GM18505 (cell line): Measurements from ENCODE around the gene MEGF9.

Experiments used
- ATAC-seq: cut with Tn5 transposase; IDR thresholded peaks from one replicate; pipeline ENCODE4 v1.9.1; 2021; ENCODE audit not compliant: unreplicated experiment
- POLR2A ChIP-seq: IDR thresholded peaks from 4 replicates; pipeline ENCODE4 v1.6.1; 2011; ENCODE audit warnings: borderline replicate concordance; ENCODE audit not compliant: insufficient read depth, insufficient read length; ENCODE audit errors: extremely low read depth

Gene MEGF9

DNA sequence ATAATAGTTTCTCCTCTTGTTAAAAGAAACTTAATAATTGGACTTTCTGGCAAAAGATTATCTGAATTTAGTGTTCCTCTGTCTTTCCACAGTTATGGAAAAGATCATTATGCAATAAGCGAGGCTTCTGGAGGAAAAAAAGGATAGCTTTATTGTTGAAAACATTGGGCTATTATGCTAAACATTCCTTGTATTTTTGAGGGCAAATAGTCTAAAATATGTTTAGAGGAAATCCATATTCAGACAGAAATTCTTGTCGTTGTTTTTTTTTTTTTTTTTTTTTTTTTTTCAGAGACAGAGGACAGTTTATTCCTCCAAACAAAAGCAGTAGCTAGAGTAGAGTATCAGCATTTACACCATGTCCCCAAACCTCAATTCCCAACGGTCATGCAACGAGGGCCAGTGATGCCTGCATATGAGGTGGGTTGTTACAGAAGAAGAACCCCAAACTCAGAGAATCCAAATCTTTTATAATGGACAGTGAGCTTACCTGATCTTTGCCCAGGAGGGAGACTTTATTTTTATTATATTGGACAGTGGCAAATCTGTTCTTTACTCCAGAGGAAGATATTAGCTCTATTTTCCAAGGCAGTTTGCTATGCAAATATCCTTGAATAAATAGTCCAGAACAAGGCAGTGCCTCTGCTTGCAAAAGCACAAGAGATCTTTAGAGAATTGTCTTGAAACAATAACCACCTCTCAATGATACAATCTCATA is 85.9 kb downstream of the MEGF9 start:
- no peak for TF ChIP-seq POLR2A
- ATAC-seq = no peak

DNA sequence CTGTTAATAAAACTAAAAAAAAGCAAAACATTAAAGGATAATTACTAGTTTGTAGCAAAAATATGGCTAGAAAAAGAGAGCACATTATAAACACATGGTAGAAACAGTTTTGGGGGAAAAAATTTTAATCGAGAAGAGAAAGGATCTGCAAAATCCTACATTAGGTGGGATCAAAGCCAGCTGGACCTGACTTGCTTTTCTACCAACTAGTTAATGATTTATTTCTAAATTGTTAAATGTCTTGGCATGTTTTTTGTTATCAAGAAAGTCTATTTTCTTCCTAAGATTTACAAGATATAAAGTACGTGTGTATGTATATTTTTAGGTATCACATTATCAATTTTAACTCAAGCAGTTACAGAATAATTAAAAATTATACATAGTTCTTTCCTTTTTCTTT is 87.2 kb downstream of the MEGF9 start:
- no peak for ATAC-seq
- no peak for TF ChIP-seq POLR2A

DNA sequence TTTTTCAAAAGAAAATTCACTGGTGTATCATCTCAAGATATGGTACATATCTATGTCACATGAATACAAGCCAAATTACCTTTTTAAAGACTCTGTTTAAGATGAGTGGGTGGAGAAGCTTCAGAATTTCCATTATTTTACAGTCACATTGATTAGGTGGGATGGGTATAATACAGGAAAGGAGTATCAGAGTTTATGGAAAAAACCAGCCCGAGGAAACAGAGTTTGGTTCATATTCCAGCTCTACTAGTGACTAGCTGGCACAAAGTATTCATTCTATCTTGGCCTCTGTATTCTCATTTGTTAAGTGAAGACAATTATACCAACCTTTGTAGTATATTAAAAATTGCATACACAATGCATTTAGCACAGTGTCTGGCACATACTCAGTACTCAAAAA is 87.8 kb downstream of the MEGF9 start:
- ATAC-seq = no peak
- no peak for TF ChIP-seq POLR2A

DNA sequence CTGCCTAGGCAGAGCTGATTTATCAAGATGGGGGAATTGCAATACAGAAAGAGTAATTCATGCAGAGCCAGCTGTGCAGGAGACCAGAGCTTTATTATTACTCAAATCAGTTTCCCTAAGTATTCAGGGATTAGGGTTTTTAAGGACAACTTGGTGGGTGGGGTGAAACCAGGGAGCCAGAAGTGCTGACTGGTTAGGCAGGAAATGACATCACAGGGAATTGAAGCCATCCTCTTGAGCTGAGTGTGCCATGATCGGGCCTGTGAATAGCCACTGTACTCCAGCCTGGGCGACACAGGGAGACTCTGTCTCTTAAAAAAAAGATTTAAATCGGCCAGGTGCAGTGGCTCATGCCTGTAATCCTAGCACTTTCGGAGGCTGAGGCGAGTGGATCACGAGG is 89.0 kb downstream of the MEGF9 start:
- ATAC-seq = no peak
- TF ChIP-seq POLR2A = no peak

DNA sequence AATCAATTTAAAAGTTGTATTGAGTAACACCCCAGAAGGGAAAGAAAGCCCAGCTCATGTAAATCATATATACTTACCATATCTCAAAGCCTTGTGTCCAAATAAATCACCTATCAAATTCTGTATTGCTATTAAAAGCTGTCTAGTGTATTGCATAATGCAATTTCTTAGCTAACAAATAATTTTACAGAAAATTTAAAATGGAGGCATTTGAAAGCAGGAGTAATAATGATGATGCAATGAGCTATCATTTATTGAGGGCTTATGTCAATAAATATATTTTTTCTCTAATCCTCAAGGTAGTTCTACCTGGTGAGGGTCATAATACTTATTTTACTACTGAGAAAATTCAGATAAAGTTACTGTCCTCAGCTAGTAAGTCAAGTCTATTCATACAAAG is 91.5 kb downstream of the MEGF9 start:
- ATAC-seq = no peak
- no peak for TF ChIP-seq POLR2A

DNA sequence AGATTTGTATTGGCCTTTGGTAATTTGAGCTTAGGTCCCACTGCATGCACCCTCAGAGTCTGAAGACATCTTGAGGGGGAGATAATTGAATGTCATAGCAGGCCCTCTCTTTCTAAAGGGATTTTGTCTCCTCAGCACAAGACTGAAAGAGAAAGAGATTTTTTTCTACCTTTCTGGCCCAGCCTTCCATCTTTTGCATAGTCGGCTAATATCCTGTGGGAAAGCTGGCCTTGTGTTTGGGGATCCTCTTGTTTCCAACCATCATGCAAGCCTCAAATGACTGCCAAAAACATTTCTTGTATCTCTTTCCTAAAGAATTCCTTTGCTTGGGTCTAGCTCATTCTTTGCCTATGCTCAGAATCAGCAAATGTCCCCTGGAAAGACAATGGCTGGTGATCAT is 92.3 kb downstream of the MEGF9 start:
- no peak for TF ChIP-seq POLR2A
- ATAC-seq = no peak

DNA sequence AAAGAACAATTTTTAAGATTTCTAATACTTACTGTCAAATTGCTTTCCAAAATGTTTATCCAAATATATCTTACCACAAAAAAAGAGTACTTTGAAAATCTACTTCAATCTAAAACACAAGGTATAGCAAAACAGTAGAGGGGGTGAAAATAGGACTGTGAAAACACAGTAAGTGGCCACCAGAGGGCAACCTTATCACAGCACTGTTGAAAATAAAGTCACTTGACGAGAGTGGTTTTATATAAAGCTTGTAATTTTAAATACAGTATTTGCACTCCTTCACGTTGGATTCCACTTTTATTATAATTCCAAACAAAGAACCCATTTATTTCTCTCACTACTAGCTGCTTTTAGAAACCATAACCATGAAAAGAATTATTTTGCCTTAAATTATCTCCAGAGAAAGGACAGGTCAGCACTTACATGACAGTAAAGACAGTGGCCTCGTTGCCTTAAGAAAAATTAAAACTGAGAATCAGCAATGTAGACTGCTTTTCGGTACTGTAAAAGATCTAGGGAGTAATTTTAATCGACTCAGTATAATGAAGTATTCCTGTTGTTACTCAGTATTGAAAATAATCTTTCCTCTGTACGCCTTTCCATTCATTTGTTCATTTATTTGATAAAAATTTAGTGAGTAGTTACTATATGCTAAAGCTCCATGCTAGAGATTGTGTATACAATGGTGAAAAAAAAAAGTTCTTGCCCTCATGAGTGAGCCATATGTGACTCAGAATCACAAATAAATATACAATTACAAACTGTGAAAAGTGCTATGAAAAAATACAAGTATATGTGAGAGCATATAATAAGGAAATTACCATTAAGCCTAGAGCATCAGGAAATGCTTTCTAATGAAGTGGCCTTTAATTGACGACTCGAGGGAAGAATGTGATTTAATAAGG is 94.3 kb downstream of the MEGF9 start:
- TF ChIP-seq POLR2A = no peak
- ATAC-seq = peak; percentile 53

DNA sequence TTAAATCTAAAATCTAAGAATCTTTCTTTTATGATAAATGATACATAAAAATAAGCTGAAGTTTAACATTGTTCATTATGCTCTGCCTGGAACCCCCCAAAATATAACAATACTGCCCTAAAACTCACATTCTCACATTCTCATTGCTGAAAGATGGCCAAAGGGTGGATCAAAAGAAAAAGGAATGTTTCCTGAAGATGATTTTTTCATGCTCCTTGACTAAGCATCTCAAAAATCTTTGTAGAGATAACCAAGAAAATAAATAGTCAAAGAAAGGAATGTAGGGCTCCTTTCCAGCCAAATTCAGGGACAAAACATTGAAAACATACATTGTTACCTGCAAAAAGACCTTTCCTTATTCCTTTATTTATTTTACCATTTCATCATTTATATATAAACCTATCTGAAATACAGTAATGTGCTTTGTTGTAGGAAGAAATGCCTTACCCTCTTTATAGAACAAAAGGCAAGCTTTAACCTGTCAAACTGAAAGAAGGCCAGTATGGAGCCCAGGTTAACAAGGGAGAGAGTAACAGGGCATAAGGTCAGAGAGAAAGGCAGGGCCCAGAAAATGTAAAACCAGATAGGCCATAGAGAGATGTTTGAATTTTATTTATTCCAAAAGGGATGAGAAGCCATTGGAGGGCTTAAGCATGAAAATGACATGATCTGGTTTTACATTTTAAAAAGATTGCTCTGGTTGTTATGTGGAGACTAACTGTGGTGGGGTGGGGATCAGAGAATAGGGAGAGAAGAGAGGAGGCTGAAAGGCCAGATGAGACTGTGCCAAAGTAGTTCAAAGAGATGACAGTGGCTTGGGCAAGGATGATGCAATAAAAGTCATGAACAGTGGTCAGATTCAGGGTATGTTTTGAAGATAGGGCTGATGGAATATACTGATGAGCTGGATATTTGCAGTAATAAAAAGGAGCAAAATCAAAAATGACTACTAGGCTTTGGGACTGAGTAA is 97.0 kb downstream of the MEGF9 start:
- no peak for TF ChIP-seq POLR2A
- ATAC-seq = no peak

DNA sequence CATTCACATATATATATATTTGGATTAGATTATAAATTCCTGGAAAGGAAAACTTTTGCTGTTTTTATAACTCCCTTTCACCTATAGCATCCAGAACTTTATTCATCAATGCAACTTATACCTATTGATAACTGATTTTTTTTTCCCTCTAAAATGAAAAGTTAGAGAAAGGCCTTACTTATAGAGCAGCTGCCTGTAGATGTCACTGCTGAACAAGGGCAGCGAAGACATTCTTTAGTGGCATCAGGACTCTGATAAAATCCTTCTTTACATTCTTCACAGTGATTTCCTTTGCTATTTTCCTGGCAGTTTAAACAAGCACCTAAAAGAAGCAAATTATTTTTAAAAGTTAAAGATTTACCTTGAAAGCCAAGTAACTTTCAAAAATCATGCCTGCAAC is 102.1 kb downstream of the MEGF9 start:
- no peak for ATAC-seq
- no peak for TF ChIP-seq POLR2A

DNA sequence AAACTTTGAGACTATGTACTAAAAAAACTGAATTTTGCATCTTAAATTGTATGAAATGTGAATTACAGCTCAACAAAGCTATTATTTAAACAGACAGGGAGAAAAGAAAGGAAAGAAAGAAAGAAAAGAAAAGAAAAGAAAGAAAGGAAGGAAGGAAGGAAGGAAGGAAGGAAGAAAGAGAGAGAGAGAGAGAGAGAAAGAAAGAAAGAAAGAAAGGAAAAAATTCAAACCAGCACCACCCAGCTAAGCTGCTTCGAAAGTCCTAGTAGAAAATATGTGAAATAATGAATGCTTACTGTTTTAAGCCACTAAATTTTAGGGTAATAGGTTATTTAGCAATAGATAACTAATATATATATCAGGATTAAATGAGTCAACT is 102.6 kb downstream of the MEGF9 start:
- no peak for TF ChIP-seq POLR2A

DNA sequence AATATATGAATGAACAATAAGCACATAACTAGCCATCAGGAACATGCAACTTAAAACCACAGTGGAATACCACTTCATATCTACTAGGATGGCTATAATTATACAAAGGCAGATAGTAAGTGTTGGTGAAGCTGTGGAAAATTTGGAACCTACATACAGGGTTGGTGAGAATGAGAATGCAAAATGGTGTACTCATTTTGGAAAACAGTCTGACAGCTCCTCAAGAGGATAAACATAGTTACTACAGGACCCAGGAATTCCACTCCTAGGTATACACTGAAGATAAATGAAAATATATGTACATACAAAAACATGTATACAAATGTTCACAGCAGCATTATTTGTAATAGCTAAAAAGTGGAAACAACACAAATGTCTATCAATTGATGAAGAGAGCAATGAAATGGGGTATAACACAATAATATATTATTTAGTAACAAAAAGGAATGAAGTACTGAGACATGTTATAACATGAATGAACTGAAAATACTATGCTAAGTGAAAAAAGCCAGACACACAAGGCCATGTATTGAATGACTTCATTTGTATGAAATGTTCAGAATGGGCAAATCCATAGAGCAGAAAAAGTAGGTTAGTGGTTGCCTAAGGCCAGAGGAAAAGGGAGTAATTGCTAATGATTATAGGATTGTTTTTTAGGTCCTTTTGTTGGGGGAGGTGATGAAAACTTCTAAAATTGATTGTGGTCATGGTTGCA is 103.1 kb downstream of the MEGF9 start:
- TF ChIP-seq POLR2A = no peak
- no peak for ATAC-seq

More for the DNA sequence above, 102.6 kb downstream of the MEGF9 start:
- ATAC-seq = no peak

DNA sequence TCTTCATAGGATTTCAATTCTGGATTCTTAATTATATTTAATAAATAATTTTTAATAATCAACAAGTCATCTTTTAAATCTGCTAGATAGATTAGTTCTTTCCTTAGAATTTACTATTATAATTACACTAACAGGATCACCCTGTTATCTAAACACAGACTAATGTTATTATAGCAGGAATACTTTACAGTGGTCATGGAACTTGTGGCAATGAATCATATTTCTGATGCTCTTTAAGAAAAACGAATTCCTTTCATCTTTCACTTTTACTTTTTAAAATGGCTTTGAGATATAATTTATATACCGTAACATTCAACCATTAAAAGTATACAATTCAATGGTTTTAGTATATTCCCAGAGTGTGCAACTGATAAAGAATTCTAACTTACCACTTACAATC is 104.6 kb downstream of the MEGF9 start:
- ATAC-seq = no peak
- TF ChIP-seq POLR2A = no peak
